ENCODE results near the gene ADCY5. TPM values are rescaled to one million over a fixed set of nuclear protein-coding genes. Genes with fewer than 3 reads are reported as not detected.

Gene ADCY5
- polyA plus RNA-seq, 3 donors = not detected

- no peak for DNase-seq
- Histone ChIP-seq H3K79me2 (ENCODE audit: insufficient read depth, low read length) (no peaks in the 10 kb centered on the region), H3K27ac (ENCODE audit: low read depth in 1 of 2, low read length in 2 of 2) (no peak overlapping the region), H3K4me3 (replicated peaks in 1 of 3; ENCODE audit: low read depth in 2 of 3, low read length in 3 of 3) (no peak overlapping the region), H4K20me1 (ENCODE audit: insufficient read depth, low read length) (no peaks in the 10 kb centered on the region), H2AFZ (ENCODE audit: insufficient read depth, low read depth, low read length, poor library complexity, severe bottlenecking) (no peak overlapping the region), H3K4me1 (ENCODE audit: control insufficient read depth in 1 of 2, insufficient read depth in 2 of 2, low read length in 2 of 2) (peaks cover 12 to 18% of the 10 kb centered on the region in 2 donors), H3K9me3 (replicated peaks in 1 of 2; ENCODE audit: control insufficient read depth in 1 of 2, insufficient read depth in 1 of 2, low read length in 2 of 2) (peaks cover 0 to 10% of the 10 kb centered on the region in 2 donors), H3K9ac (ENCODE audit: insufficient read depth, low read length, poor library complexity, severe bottlenecking) (no peak overlapping the region), H3K36me3 (replicated peaks in 1 of 2; ENCODE audit: control insufficient read depth in 1 of 2, insufficient read depth in 2 of 2, low read length in 2 of 2) (no peaks in the 10 kb centered on the region), H3K4me2 (replicated peaks; ENCODE audit: extremely low read depth, low read length, poor library complexity, severe bottlenecking) (no peak overlapping the region), H3K27me3 (ENCODE audit: control insufficient read depth in 2 of 2, insufficient read depth in 2 of 2, low read length in 2 of 2) (peaks cover 40 to 60% of the 10 kb centered on the region in 2 donors)
- H3K27ac Mint-ChIP-seq = no peak overlapping the region
- intact Hi-C loops (cut with micrococcal nuclease) = no loop called here
- peaks cover 52 to 81% (median 65%) of the 10 kb centered on the region in 3 donors for H3K27me3 Mint-ChIP-seq (ENCODE audit: low read depth in 3 of 3)
- peak overlapping the region in 1 of 2 donors; percentile 79 for H3K4me3 Mint-ChIP-seq
- peaks cover 2% of the 10 kb centered on the region for H3K4me1 Mint-ChIP-seq
- no peaks in the 10 kb centered on the region for H3K36me3 Mint-ChIP-seq
- WGBS (ENCODE audit: insufficient coverage) = 78% methylated on average over 3 of the region's 4 CpGs
- TF ChIP-seq CTCF (IDR thresholded peaks at IDR 0.05) = no peak
- peaks cover 0 to 12% (median 3%) of the 10 kb centered on the region in 7 donors for H3K9me3 Mint-ChIP-seq
Measured at GRCh38 chr3:123451186-123451585, 2.3 kb upstream of the ADCY5 start.

GRCh38 chr3:123449997-123450604 is 1.2 kb upstream of the ADCY5 start:
- Histone ChIP-seq H2AFZ (ENCODE audit: insufficient read depth, low read depth, low read length, poor library complexity, severe bottlenecking) (no peak overlapping the region), H3K27me3 (ENCODE audit: control insufficient read depth in 2 of 2, insufficient read depth in 2 of 2, low read length in 2 of 2) (peaks cover 44 to 69% of the 10 kb centered on the region in 2 donors)
- WGBS (ENCODE audit: insufficient coverage) = 11% methylated on average over 27 of the region's 33 CpGs

More at GRCh38 chr3:123449997-123450604, 1.2 kb upstream of the ADCY5 start:
- Mint-ChIP-seq H3K36me3 (no peaks in the 10 kb centered on the region), H3K4me3 (peak overlapping the region; percentile 34 to 79), H3K27ac (no peak overlapping the region), H3K27me3 (ENCODE audit: low read depth in 3 of 3) (peaks cover 55 to 85% (median 71%) of the 10 kb centered on the region in 3 donors), H3K9me3 (peaks cover 0 to 12% (median 3%) of the 10 kb centered on the region in 7 donors), H3K4me1 (peaks cover 2% of the 10 kb centered on the region)
- Histone ChIP-seq H3K4me1 (ENCODE audit: control insufficient read depth in 1 of 2, insufficient read depth in 2 of 2, low read length in 2 of 2) (peaks cover 12 to 18% of the 10 kb centered on the region in 2 donors), H3K4me3 (replicated peaks in 1 of 3; ENCODE audit: low read depth in 2 of 3, low read length in 3 of 3) (no peak overlapping the region), H3K36me3 (replicated peaks in 1 of 2; ENCODE audit: control insufficient read depth in 1 of 2, insufficient read depth in 2 of 2, low read length in 2 of 2) (no peaks in the 10 kb centered on the region), H3K9me3 (replicated peaks in 1 of 2; ENCODE audit: control insufficient read depth in 1 of 2, insufficient read depth in 1 of 2, low read length in 2 of 2) (peaks cover 0 to 10% of the 10 kb centered on the region in 2 donors), H4K20me1 (ENCODE audit: insufficient read depth, low read length) (no peaks in the 10 kb centered on the region), H3K9ac (ENCODE audit: insufficient read depth, low read length, poor library complexity, severe bottlenecking) (no peak overlapping the region), H3K79me2 (ENCODE audit: insufficient read depth, low read length) (no peaks in the 10 kb centered on the region), H3K4me2 (replicated peaks; ENCODE audit: extremely low read depth, low read length, poor library complexity, severe bottlenecking) (peak overlapping the region; percentile 79), H3K27ac (ENCODE audit: low read depth in 1 of 2, low read length in 2 of 2) (no peak overlapping the region)
- no peak for DNase-seq
- intact Hi-C loops (cut with micrococcal nuclease) = no loop called here
- no peak for TF ChIP-seq CTCF (IDR thresholded peaks at IDR 0.05)

All from CD14-positive monocyte (primary cell).